ENCODE data around the gene MGARP.

Gene MGARP

DNA sequence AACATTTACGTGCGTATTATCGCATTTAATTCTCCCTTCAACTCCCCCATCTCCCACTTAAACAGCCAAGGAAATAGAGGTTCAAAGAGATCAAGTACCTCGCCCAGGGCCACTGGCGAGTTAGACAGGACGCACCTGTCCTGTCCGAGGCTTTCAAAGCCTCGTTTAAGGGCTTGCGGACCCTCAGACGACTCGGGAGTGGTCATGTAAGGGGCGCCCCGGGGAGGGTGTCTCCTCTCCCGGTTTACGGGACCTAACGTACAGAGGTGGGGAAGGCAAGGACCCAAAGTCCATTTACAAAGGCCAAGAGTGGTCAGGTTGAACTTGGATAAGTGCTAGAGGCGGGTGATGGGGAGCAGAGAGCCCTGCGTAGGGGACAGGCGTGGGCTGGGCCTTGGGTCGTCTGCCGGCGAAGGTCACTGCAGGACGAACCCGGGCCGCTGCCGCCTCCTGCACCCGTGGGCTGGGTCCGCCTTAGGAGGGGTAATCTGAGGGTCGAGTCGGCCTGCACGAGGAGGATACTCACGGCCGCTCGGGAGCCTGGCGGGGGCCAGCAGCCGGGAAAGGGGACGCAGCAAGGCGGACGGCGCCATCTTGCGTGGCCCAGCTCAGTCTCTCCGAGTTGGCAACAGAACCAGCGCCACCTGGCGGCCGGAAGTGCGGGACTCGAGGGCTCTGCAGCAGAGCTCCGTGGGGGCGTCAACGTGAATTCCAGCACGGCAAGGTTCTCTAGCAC lies 15.3 kb upstream of the MGARP start:
- Histone ChIP-seq H2BK120ac (ENCODE audit: low read depth, low read length) (no peak overlapping the region), H3K4me2 (ENCODE audit: insufficient read depth, low read length, poor library complexity, severe bottlenecking) (peak overlapping the region; percentile 85), H3K4me1 (ENCODE audit: control insufficient read depth in 2 of 2, insufficient read depth in 1 of 2, low read depth in 1 of 2, low read length in 2 of 2) (peaks cover 0 to 2% of the 10 kb centered on the region in 2 donors), H2BK5ac (ENCODE audit: low read length) (no peak overlapping the region), H3K27me3 (ENCODE audit: control insufficient read depth in 3 of 3, insufficient read depth in 3 of 3, low read depth in 1 of 3, low read length in 3 of 3) (no peaks in the 10 kb centered on the region), H3K23ac (ENCODE audit: low read depth, low read length, poor library complexity) (peak overlapping the region; percentile 70), H2AFZ (ENCODE audit: low read length) (peak overlapping the region; percentile 95), H3K27ac (replicated peaks; ENCODE audit: low read length) (no peak overlapping the region), H4K8ac (ENCODE audit: low read depth, low read length) (no peak overlapping the region), H2BK12ac (ENCODE audit: low read length) (no peak overlapping the region), H3K9ac (ENCODE audit: low read depth, low read length, poor library complexity) (peak overlapping the region; percentile 87), H3K9me3 (replicated peaks in 1 of 2; ENCODE audit: control insufficient read depth in 2 of 2, insufficient read depth in 1 of 2, low read depth in 1 of 2, low read length in 2 of 2) (no peaks in the 10 kb centered on the region), H3K79me1 (ENCODE audit: low read depth, low read length) (peaks cover 1% of the 10 kb centered on the region), H3K14ac (ENCODE audit: low read length) (no peak overlapping the region), H4K91ac (ENCODE audit: low read depth, low read length, poor library complexity) (no peak overlapping the region), H3K4ac (ENCODE audit: low read length) (no peak overlapping the region), H3K4me3 (ENCODE audit: low read length in 2 of 2) (peak overlapping the region; percentile 74 to 86), H3K18ac (ENCODE audit: low read length) (peak overlapping the region; percentile 78), H3K36me3 (replicated peaks in 1 of 2; ENCODE audit: control insufficient read depth in 2 of 2, insufficient read depth in 2 of 2, low read length in 2 of 2) (peaks cover 0 to 37% of the 10 kb centered on the region in 2 donors), H2BK15ac (ENCODE audit: low read length) (no peak overlapping the region), H2AK5ac (ENCODE audit: low read depth, low read length) (no peak overlapping the region)
- peak; percentile 89 for DNase-seq (ENCODE audit: low spot score)
- no CpG with 5 or more reads among the region's 51 CpGs for WGBS, 2 donors (ENCODE audit: extremely low coverage in 2 of 2, insufficient read length in 2 of 2, insufficient replicate concordance in 1 of 2)

DNA sequence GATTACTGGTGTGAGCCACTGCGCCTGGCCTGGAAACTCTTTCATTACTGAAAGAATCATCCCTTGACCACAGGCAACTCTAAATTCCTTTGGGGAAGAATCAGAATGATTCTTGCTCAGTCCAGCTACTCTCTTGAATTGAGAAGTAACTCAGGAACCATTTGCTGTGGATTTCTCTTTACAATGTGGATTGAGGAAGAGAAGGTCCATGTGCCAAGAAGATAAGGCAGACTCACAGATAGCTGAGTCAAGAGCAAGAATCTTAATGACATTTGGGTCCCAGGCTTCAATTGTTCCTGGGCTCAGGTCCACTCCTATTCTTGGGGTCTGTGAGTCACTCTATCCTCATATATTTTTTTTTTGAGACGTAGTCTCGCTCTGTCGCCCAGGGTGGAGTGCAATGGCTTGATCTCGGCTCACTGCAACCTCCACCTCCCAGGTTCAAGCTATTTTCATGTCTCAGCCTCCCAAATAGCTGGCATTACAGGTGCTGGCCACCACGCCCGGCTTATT lies 6.2 kb upstream of the MGARP start:
- H4K91ac ChIP-seq (ENCODE audit: low read depth, low read length, poor library complexity), result no peak overlapping the region
- no peak overlapping the region for H3K9ac ChIP-seq (ENCODE audit: low read depth, low read length, poor library complexity)
- H2BK120ac ChIP-seq (ENCODE audit: low read depth, low read length), result no peak overlapping the region
- no peaks in the 10 kb centered on the region for H3K4me1 ChIP-seq (ENCODE audit: control insufficient read depth in 2 of 2, insufficient read depth in 1 of 2, low read depth in 1 of 2, low read length in 2 of 2)
- no CpG with 5 or more reads among the region's 7 CpGs for WGBS, 2 donors (ENCODE audit: extremely low coverage in 2 of 2, insufficient read length in 2 of 2, insufficient replicate concordance in 1 of 2)
- no peaks in the 10 kb centered on the region for H3K27me3 ChIP-seq (ENCODE audit: control insufficient read depth in 3 of 3, insufficient read depth in 3 of 3, low read depth in 1 of 3, low read length in 3 of 3)
- no peak overlapping the region for H2BK5ac ChIP-seq (ENCODE audit: low read length)
- H2BK15ac ChIP-seq (ENCODE audit: low read length), result no peak overlapping the region
- H3K9me3 ChIP-seq (replicated peaks in 1 of 2; ENCODE audit: control insufficient read depth in 2 of 2, insufficient read depth in 1 of 2, low read depth in 1 of 2, low read length in 2 of 2), result no peaks in the 10 kb centered on the region
- no peak overlapping the region for H3K27ac ChIP-seq (replicated peaks; ENCODE audit: low read length)
- no peak overlapping the region for H2AK5ac ChIP-seq (ENCODE audit: low read depth, low read length)
- H3K79me1 ChIP-seq (ENCODE audit: low read depth, low read length), result no peaks in the 10 kb centered on the region
- peaks cover 0 to 30% of the 10 kb centered on the region in 2 donors for H3K36me3 ChIP-seq (replicated peaks in 1 of 2; ENCODE audit: control insufficient read depth in 2 of 2, insufficient read depth in 2 of 2, low read length in 2 of 2)
- no peak overlapping the region for H3K4ac ChIP-seq (ENCODE audit: low read length)
- H2AFZ ChIP-seq (ENCODE audit: low read length), result no peak overlapping the region
- no peak overlapping the region for H3K18ac ChIP-seq (ENCODE audit: low read length)
- DNase-seq (ENCODE audit: low spot score), result no peak
- H3K4me3 ChIP-seq (ENCODE audit: low read length in 2 of 2), result no peak overlapping the region
- H3K14ac ChIP-seq (ENCODE audit: low read length), result no peak overlapping the region
- no peak overlapping the region for H2BK12ac ChIP-seq (ENCODE audit: low read length)
- no peak overlapping the region for H3K4me2 ChIP-seq (ENCODE audit: insufficient read depth, low read length, poor library complexity, severe bottlenecking)
- H4K8ac ChIP-seq (ENCODE audit: low read depth, low read length), result no peak overlapping the region
- H3K23ac ChIP-seq (ENCODE audit: low read depth, low read length, poor library complexity), result no peak overlapping the region

GRCh38 chr4:139282721-139283075 lies 2.7 kb upstream of the MGARP start:
- Histone ChIP-seq H2BK5ac (ENCODE audit: low read length) (no peak overlapping the region), H3K27me3 (ENCODE audit: control insufficient read depth in 3 of 3, insufficient read depth in 3 of 3, low read depth in 1 of 3, low read length in 3 of 3) (peaks cover 2 to 18% (median 17%) of the 10 kb centered on the region in 3 experiments), H3K36me3 (replicated peaks in 1 of 2; ENCODE audit: control insufficient read depth in 2 of 2, insufficient read depth in 2 of 2, low read length in 2 of 2) (no peaks in the 10 kb centered on the region), H3K18ac (ENCODE audit: low read length) (no peak overlapping the region), H3K27ac (replicated peaks; ENCODE audit: low read length) (no peak overlapping the region), H4K91ac (ENCODE audit: low read depth, low read length, poor library complexity) (no peak overlapping the region), H2BK120ac (ENCODE audit: low read depth, low read length) (no peak overlapping the region), H2AK5ac (ENCODE audit: low read depth, low read length) (no peak overlapping the region), H3K4me1 (ENCODE audit: control insufficient read depth in 2 of 2, insufficient read depth in 1 of 2, low read depth in 1 of 2, low read length in 2 of 2) (peaks cover 0 to 2% of the 10 kb centered on the region in 2 donors), H2AFZ (ENCODE audit: low read length) (no peak overlapping the region), H4K8ac (ENCODE audit: low read depth, low read length) (no peak overlapping the region), H3K4me3 (ENCODE audit: low read length in 2 of 2) (no peak overlapping the region), H3K9me3 (replicated peaks in 1 of 2; ENCODE audit: control insufficient read depth in 2 of 2, insufficient read depth in 1 of 2, low read depth in 1 of 2, low read length in 2 of 2) (no peaks in the 10 kb centered on the region), H2BK12ac (ENCODE audit: low read length) (no peak overlapping the region), H3K23ac (ENCODE audit: low read depth, low read length, poor library complexity) (no peak overlapping the region), H2BK15ac (ENCODE audit: low read length) (no peak overlapping the region), H3K79me1 (ENCODE audit: low read depth, low read length) (no peaks in the 10 kb centered on the region), H3K14ac (ENCODE audit: low read length) (no peak overlapping the region), H3K4ac (ENCODE audit: low read length) (no peak overlapping the region), H3K4me2 (ENCODE audit: insufficient read depth, low read length, poor library complexity, severe bottlenecking) (no peak overlapping the region), H3K9ac (ENCODE audit: low read depth, low read length, poor library complexity) (no peak overlapping the region)
- no peak for DNase-seq (ENCODE audit: low spot score)

GRCh38 chr4:139282065-139282720 lies 2.2 kb upstream of the MGARP start:
- Histone ChIP-seq H3K4me3 (ENCODE audit: low read length in 2 of 2) (no peak overlapping the region), H3K27me3 (ENCODE audit: control insufficient read depth in 3 of 3, insufficient read depth in 3 of 3, low read depth in 1 of 3, low read length in 3 of 3) (peaks cover 2 to 18% (median 17%) of the 10 kb centered on the region in 3 experiments), H4K91ac (ENCODE audit: low read depth, low read length, poor library complexity) (no peak overlapping the region), H4K8ac (ENCODE audit: low read depth, low read length) (no peak overlapping the region), H2BK5ac (ENCODE audit: low read length) (no peak overlapping the region), H3K18ac (ENCODE audit: low read length) (no peak overlapping the region), H3K4me1 (ENCODE audit: control insufficient read depth in 2 of 2, insufficient read depth in 1 of 2, low read depth in 1 of 2, low read length in 2 of 2) (peaks cover 0 to 2% of the 10 kb centered on the region in 2 donors), H2BK12ac (ENCODE audit: low read length) (no peak overlapping the region), H2AK5ac (ENCODE audit: low read depth, low read length) (no peak overlapping the region), H3K9me3 (replicated peaks in 1 of 2; ENCODE audit: control insufficient read depth in 2 of 2, insufficient read depth in 1 of 2, low read depth in 1 of 2, low read length in 2 of 2) (no peaks in the 10 kb centered on the region), H2BK15ac (ENCODE audit: low read length) (no peak overlapping the region), H3K4me2 (ENCODE audit: insufficient read depth, low read length, poor library complexity, severe bottlenecking) (no peak overlapping the region), H3K23ac (ENCODE audit: low read depth, low read length, poor library complexity) (no peak overlapping the region), H2AFZ (ENCODE audit: low read length) (no peak overlapping the region), H2BK120ac (ENCODE audit: low read depth, low read length) (no peak overlapping the region), H3K4ac (ENCODE audit: low read length) (no peak overlapping the region), H3K27ac (replicated peaks; ENCODE audit: low read length) (no peak overlapping the region), H3K79me1 (ENCODE audit: low read depth, low read length) (no peaks in the 10 kb centered on the region), H3K9ac (ENCODE audit: low read depth, low read length, poor library complexity) (no peak overlapping the region), H3K14ac (ENCODE audit: low read length) (no peak overlapping the region), H3K36me3 (replicated peaks in 1 of 2; ENCODE audit: control insufficient read depth in 2 of 2, insufficient read depth in 2 of 2, low read length in 2 of 2) (no peaks in the 10 kb centered on the region)
- DNase-seq (ENCODE audit: low spot score), result no peak
- no CpG with 5 or more reads among the region's 7 CpGs for WGBS, 2 donors (ENCODE audit: extremely low coverage in 2 of 2, insufficient read length in 2 of 2, insufficient replicate concordance in 1 of 2)

Measured in neuronal stem cell (in vitro differentiated cells).